Natural killer cell treated with Interleukin-12 subunit alpha and Interleukin-12 subunit beta and Interleukin-15 and Interleukin-18, amount 100 ng/mL, for 72 hours (primary cell): ENCODE results near the gene CEACAM1. TPM values are rescaled to one million over a fixed set of nuclear protein-coding genes. Genes with fewer than 3 reads are reported as not detected.
"Not testable (repeated sequence)": the region's sequence is repeated elsewhere in the genome, so short reads cannot be mapped to it uniquely, and the experiment has no call there.

Experiments used
- ATAC-seq, 2 donors: fragments of 150-1000 bp; cut with Tn5 transposase in 1 of 2; sonication (Bioruptor Pico), chemical (Tn5 transposase) in 1 of 2; 2 replicates each; pipeline ENCODE4 v1.10.0; 2021
- DNase-seq: peaks from one replicate; pipeline ENCODE4 v3.0.0; 2022; ENCODE audit warnings: low spot score
- H3K27ac Mint-ChIP-seq, 2 donors: 1 replicate in 1 of 2; 2 replicates in 1 of 2; pipeline ENCODE4 v1.8.0; 2022; ENCODE audit warnings: mixed read lengths in 2 of 2, mild to moderate bottlenecking in 1 of 2, moderate library complexity in 1 of 2
- H3K27me3 Mint-ChIP-seq, 2 donors: 1 replicate in 1 of 2; 2 replicates in 1 of 2; pipeline ENCODE4 v1.8.0; 2022; ENCODE audit warnings: mixed read lengths in 2 of 2
- H3K36me3 Mint-ChIP-seq: one replicate; pipeline ENCODE4 v1.8.0; 2022; ENCODE audit warnings: mixed read lengths
- H3K4me1 Mint-ChIP-seq, 2 donors: 1 replicate in 1 of 2; 2 replicates in 1 of 2; pipeline ENCODE4 v1.8.0; 2022; ENCODE audit warnings: low read depth in 2 of 2, mixed read lengths in 2 of 2, mild to moderate bottlenecking in 1 of 2
- H3K4me3 Mint-ChIP-seq: one replicate; pipeline ENCODE4 v1.8.0; 2022; ENCODE audit warnings: mixed read lengths
- H3K9me3 Mint-ChIP-seq: 2 replicates; pipeline ENCODE4 v1.8.0; 2022; ENCODE audit warnings: mixed read lengths
- total RNA-seq, 2 donors: library from RNA; stranded (reverse); gene quantifications; one replicate each; pipeline ENCODE4 v1.2.3, GENCODE V29; 2022

The CEACAM1 gene
- total RNA-seq, 2 donors from 2014 or later: 2.8 to 6.4 TPM

GRCh38 chr19:42487798-42488178 is 40.5 kb downstream of the CEACAM1 start:
- DNase-seq (no peak), ATAC-seq (no peak)
- peak overlapping the region; percentile 10 for H3K4me3 Mint-ChIP-seq
- H3K4me1 Mint-ChIP-seq: peaks cover 10 to 23% of the 10 kb centered on the region in 2 donors
- H3K9me3 Mint-ChIP-seq: no peaks in the 10 kb centered on the region
- no peak overlapping the region for H3K27ac Mint-ChIP-seq
- no peaks in the 10 kb centered on the region for H3K36me3 Mint-ChIP-seq
- H3K27me3 Mint-ChIP-seq: no peaks in the 10 kb centered on the region

GRCh38 chr19:42487032-42487797 is 41.1 kb downstream of the CEACAM1 start:
- Mint-ChIP-seq H3K4me3 (peak overlapping the region; percentile 10), H3K9me3 (no peaks in the 10 kb centered on the region), H3K27ac (no peak overlapping the region), H3K4me1 (peaks cover 10 to 23% of the 10 kb centered on the region in 2 donors), H3K36me3 (no peaks in the 10 kb centered on the region), H3K27me3 (no peaks in the 10 kb centered on the region)
- ATAC-seq (peak in 1 of 2 donors; percentile 62), DNase-seq (no peak)

- not testable (repeated sequence) for H3K4me3 Mint-ChIP-seq, H3K36me3 Mint-ChIP-seq, H3K27me3 Mint-ChIP-seq, DNase-seq, ATAC-seq, H3K27ac Mint-ChIP-seq, H3K9me3 Mint-ChIP-seq
- H3K4me1 Mint-ChIP-seq: peaks cover 19 to 37% of the 10 kb centered on the region in 2 donors
Measured at GRCh38 chr19:42485036-42485435, 43.2 kb downstream of the CEACAM1 start.

- peaks cover 15 to 31% of the 10 kb centered on the region in 2 donors for H3K4me1 Mint-ChIP-seq
- H3K27ac Mint-ChIP-seq: peak overlapping the region; percentile 77 to 82
- no peaks in the 10 kb centered on the region for H3K27me3 Mint-ChIP-seq
- ATAC-seq: peak; percentile 80 to 91
- H3K4me3 Mint-ChIP-seq: peak overlapping the region; percentile 76
- no peak for DNase-seq
- no peaks in the 10 kb centered on the region for H3K36me3 Mint-ChIP-seq
- no peaks in the 10 kb centered on the region for H3K9me3 Mint-ChIP-seq
Measured at GRCh38 chr19:42480335-42481095, 47.8 kb downstream of the CEACAM1 start.

GRCh38 chr19:42479736-42480135 is 48.5 kb downstream of the CEACAM1 start:
- Mint-ChIP-seq H3K36me3 (no peaks in the 10 kb centered on the region), H3K27me3 (no peaks in the 10 kb centered on the region), H3K9me3 (no peaks in the 10 kb centered on the region), H3K4me1 (peaks cover 16 to 31% of the 10 kb centered on the region in 2 donors), H3K27ac (peak overlapping the region; percentile 5 to 77), H3K4me3 (no peak overlapping the region)
- ATAC-seq (no peak), DNase-seq (no peak)

GRCh38 chr19:42478765-42479311 is 49.4 kb downstream of the CEACAM1 start:
- H3K36me3 Mint-ChIP-seq: no peaks in the 10 kb centered on the region
- peaks cover 13 to 25% of the 10 kb centered on the region in 2 donors for H3K4me1 Mint-ChIP-seq
- H3K27me3 Mint-ChIP-seq: no peaks in the 10 kb centered on the region
- peak overlapping the region in 1 of 2 donors; percentile 5 for H3K27ac Mint-ChIP-seq
- H3K9me3 Mint-ChIP-seq: no peaks in the 10 kb centered on the region
- no peak for DNase-seq
- no peak overlapping the region for H3K4me3 Mint-ChIP-seq
- ATAC-seq: no peak

- Mint-ChIP-seq H3K4me3 (no peak overlapping the region), H3K27me3 (peaks cover 0 to 5% of the 10 kb centered on the region in 2 donors), H3K27ac (no peak overlapping the region), H3K9me3 (no peaks in the 10 kb centered on the region), H3K4me1 (peaks cover 13 to 21% of the 10 kb centered on the region in 2 donors), H3K36me3 (no peaks in the 10 kb centered on the region)
- ATAC-seq: no peak
- no peak for DNase-seq
Measured at GRCh38 chr19:42477933-42478332, 50.3 kb downstream of the CEACAM1 start.

- no peak for ATAC-seq
Measured at GRCh38 chr19:42477117-42477516, 51.2 kb downstream of the CEACAM1 start.

GRCh38 chr19:42475366-42475765 is 52.9 kb downstream of the CEACAM1 start:
- no peak for ATAC-seq
- H3K4me1 Mint-ChIP-seq: peaks cover 3 to 8% of the 10 kb centered on the region in 2 donors
- peaks cover 0 to 7% of the 10 kb centered on the region in 2 donors for H3K27me3 Mint-ChIP-seq

More at GRCh38 chr19:42477117-42477516, 51.2 kb downstream of the CEACAM1 start:
- H3K27ac Mint-ChIP-seq: no peak overlapping the region
- H3K4me3 Mint-ChIP-seq: no peak overlapping the region
- no peak for DNase-seq
- no peaks in the 10 kb centered on the region for H3K36me3 Mint-ChIP-seq
- peaks cover 13 to 21% of the 10 kb centered on the region in 2 donors for H3K4me1 Mint-ChIP-seq
- no peaks in the 10 kb centered on the region for H3K9me3 Mint-ChIP-seq
- peaks cover 0 to 7% of the 10 kb centered on the region in 2 donors for H3K27me3 Mint-ChIP-seq

GRCh38 chr19:42474743-42475142 is 53.5 kb downstream of the CEACAM1 start:
- Mint-ChIP-seq H3K27ac (no peak overlapping the region), H3K4me3 (no peak overlapping the region), H3K9me3 (no peaks in the 10 kb centered on the region), H3K4me1 (peaks cover 5 to 9% of the 10 kb centered on the region in 2 donors), H3K36me3 (no peaks in the 10 kb centered on the region), H3K27me3 (peaks cover 0 to 7% of the 10 kb centered on the region in 2 donors)
- ATAC-seq (no peak), DNase-seq (no peak)

More at GRCh38 chr19:42475366-42475765, 52.9 kb downstream of the CEACAM1 start:
- Mint-ChIP-seq H3K4me3 (no peak overlapping the region), H3K9me3 (no peaks in the 10 kb centered on the region), H3K27ac (no peak overlapping the region), H3K36me3 (no peaks in the 10 kb centered on the region)
- no peak for DNase-seq

GRCh38 chr19:42473686-42474085 is 54.6 kb downstream of the CEACAM1 start:
- no peak overlapping the region for H3K27ac Mint-ChIP-seq
- no peak for ATAC-seq
- no peaks in the 10 kb centered on the region for H3K9me3 Mint-ChIP-seq
- H3K27me3 Mint-ChIP-seq: peaks cover 0 to 7% of the 10 kb centered on the region in 2 donors
- H3K36me3 Mint-ChIP-seq: no peaks in the 10 kb centered on the region
- no peak for DNase-seq
- peaks cover 5 to 8% of the 10 kb centered on the region in 2 donors for H3K4me1 Mint-ChIP-seq
- H3K4me3 Mint-ChIP-seq: no peak overlapping the region

GRCh38 chr19:42472402-42473147 is 55.7 kb downstream of the CEACAM1 start:
- Mint-ChIP-seq H3K27me3 (peaks cover 0 to 7% of the 10 kb centered on the region in 2 donors), H3K36me3 (no peaks in the 10 kb centered on the region), H3K4me1 (peaks cover 10% of the 10 kb centered on the region in 2 donors), H3K27ac (no peak overlapping the region), H3K9me3 (no peaks in the 10 kb centered on the region), H3K4me3 (no peak overlapping the region)
- DNase-seq (no peak), ATAC-seq (no peak)

GRCh38 chr19:42471554-42472249 is 56.6 kb downstream of the CEACAM1 start:
- DNase-seq (no peak), ATAC-seq (no peak)
- Mint-ChIP-seq H3K9me3 (no peaks in the 10 kb centered on the region), H3K4me1 (peaks cover 16 to 17% of the 10 kb centered on the region in 2 donors), H3K27me3 (peaks cover 0 to 7% of the 10 kb centered on the region in 2 donors), H3K4me3 (no peak overlapping the region), H3K27ac (no peak overlapping the region), H3K36me3 (no peaks in the 10 kb centered on the region)
